ENCODE measurements around the gene UBE2M. TPM values are rescaled to one million over a fixed set of nuclear protein-coding genes. Genes with fewer than 3 reads are reported as not detected.

UBE2M gene
- total RNA-seq, 2 donors from 2014 or later: 27.7 to 44.2 TPM

- intact Hi-C loops (cut with DNase I): no loop called here
- peaks cover 8 to 27% of the 10 kb centered on the region in 2 donors for H3K36me3 ChIP-seq
- DNase-seq (ENCODE audit: low spot score): peak; percentile 96
- under 1% methylated on average over 69 of the region's 69 CpGs for WGBS
- TF ChIP-seq POLR2A (IDR thresholded peaks at IDR 0.05) (peak; percentile 67), POLR2AphosphoS5 (IDR thresholded peaks at IDR 0.05) (peak; percentile 99)
- TF ChIP-seq, protein P1, sequence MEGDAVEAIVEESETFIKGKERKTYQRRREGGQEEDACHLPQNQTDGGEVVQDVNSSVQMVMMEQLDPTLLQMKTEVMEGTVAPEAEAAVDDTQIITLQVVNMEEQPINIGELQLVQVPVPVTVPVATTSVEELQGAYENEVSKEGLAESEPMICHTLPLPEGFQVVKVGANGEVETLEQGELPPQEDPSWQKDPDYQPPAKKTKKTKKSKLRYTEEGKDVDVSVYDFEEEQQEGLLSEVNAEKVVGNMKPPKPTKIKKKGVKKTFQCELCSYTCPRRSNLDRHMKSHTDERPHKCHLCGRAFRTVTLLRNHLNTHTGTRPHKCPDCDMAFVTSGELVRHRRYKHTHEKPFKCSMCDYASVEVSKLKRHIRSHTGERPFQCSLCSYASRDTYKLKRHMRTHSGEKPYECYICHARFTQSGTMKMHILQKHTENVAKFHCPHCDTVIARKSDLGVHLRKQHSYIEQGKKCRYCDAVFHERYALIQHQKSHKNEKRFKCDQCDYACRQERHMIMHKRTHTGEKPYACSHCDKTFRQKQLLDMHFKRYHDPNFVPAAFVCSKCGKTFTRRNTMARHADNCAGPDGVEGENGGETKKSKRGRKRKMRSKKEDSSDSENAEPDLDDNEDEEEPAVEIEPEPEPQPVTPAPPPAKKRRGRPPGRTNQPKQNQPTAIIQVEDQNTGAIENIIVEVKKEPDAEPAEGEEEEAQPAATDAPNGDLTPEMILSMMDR (IDR thresholded peaks at IDR 0.05): peak in 1 of 4 experiments; percentile 15
- peaks cover 11% of the 10 kb centered on the region for H3K4me1 ChIP-seq (replicated peaks)
- peak within 1 kb of the TSS; percentile 90 for H3K27ac ChIP-seq
- H3K27me3 ChIP-seq (replicated peaks; ENCODE audit: insufficient read depth): no peaks in the 10 kb centered on the region
- H3K4me3 ChIP-seq: peak within 1 kb of the TSS; percentile 57 to 58
- no peaks in the 10 kb centered on the region for H3K9me3 ChIP-seq
Observed at GRCh38 chr19:58554494-58555368, 3.7 kb downstream of the UBE2M start, which contains the start of gene CHMP2A. CHMP2A (minus strand) TSS chr19:58555105; CDS start chr19:58554212, 893 bp downstream.

DNA sequence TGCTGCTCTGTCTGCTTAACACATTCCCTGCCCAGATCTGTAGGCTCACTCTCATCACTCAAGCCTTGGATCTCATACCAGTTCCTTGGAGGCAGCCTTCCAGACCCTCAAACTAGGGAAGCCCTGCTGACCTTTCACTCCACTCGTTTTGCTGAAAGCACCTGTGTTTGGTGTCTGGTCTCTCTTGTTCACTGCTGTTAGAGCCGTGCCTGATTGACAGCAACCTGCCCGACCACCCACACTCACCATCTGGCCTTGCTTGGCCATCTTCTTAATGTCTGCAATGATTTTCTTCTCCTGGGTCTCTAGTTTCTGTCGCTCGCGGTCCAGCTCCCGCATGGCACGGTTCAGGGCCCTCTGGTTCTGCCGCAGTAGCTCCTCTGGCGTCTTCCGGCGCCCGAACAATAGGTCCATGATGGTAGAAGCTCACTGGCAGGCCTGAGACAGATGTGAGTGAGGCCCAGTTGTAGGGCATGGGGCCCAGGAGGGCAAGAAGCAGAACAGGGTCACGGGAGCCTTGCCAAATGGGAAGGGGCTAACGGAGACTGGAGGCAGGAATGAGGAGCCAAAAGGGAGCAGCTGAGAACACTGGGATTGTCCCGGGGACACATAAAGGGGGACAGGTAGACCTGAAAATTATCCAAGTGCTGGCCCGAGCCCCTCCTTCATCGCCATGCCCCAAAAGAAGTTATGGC is 4.5 kb downstream of the UBE2M start:
- Histone ChIP-seq H3K36me3 (peaks cover 16 to 35% of the 10 kb centered on the region in 2 donors), H3K9me3 (no peaks in the 10 kb centered on the region), H3K4me3 (peak overlapping the region; percentile 57 to 58), H3K27ac (peak overlapping the region; percentile 90), H3K4me1 (replicated peaks) (peaks cover 11% of the 10 kb centered on the region), H3K27me3 (replicated peaks; ENCODE audit: insufficient read depth) (no peaks in the 10 kb centered on the region)
- no peak for TF ChIP-seq POLR2A (IDR thresholded peaks at IDR 0.05)
- TF ChIP-seq, protein P1 (IDR thresholded peaks at IDR 0.05): no peak
- TF ChIP-seq POLR2AphosphoS5 (IDR thresholded peaks at IDR 0.05): no peak
- intact Hi-C loops (cut with DNase I): no loop called here
- 30% methylated on average over 18 of the region's 18 CpGs for WGBS
- DNase-seq (ENCODE audit: low spot score): no peak

DNA sequence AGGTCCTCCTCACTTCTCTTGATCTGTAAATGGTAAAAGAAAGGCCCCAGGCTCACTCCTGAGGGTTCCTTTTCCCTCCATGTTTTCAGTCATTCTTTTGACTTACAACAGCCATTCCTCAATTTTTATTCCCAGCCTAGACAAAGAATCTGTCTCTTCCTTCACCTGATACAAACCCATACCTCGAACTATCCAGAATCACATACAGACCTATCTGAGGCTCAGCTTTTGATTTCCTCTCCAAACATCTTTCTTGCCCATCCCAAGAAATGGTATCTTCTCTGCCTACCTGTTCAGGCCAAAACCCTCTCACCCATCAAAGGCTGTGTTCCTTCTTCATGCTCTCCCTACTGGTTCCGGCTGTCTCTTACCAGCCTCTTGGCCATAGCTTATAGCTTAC is 5.8 kb downstream of the UBE2M start:
- Histone ChIP-seq H3K27me3 (replicated peaks; ENCODE audit: insufficient read depth) (no peaks in the 10 kb centered on the region), H3K4me1 (replicated peaks) (peaks cover 11% of the 10 kb centered on the region), H3K9me3 (no peaks in the 10 kb centered on the region), H3K36me3 (peaks cover 27 to 46% of the 10 kb centered on the region in 2 donors), H3K27ac (no peak overlapping the region), H3K4me3 (no peak overlapping the region)
- no peak for DNase-seq (ENCODE audit: low spot score)
- intact Hi-C loops (cut with DNase I): no loop called here
- TF ChIP-seq POLR2A (IDR thresholded peaks at IDR 0.05) (no peak), POLR2AphosphoS5 (IDR thresholded peaks at IDR 0.05) (no peak)
- TF ChIP-seq, protein P1 (IDR thresholded peaks at IDR 0.05): no peak
- WGBS: 90% methylated on average over 2 of the region's 2 CpGs

DNA sequence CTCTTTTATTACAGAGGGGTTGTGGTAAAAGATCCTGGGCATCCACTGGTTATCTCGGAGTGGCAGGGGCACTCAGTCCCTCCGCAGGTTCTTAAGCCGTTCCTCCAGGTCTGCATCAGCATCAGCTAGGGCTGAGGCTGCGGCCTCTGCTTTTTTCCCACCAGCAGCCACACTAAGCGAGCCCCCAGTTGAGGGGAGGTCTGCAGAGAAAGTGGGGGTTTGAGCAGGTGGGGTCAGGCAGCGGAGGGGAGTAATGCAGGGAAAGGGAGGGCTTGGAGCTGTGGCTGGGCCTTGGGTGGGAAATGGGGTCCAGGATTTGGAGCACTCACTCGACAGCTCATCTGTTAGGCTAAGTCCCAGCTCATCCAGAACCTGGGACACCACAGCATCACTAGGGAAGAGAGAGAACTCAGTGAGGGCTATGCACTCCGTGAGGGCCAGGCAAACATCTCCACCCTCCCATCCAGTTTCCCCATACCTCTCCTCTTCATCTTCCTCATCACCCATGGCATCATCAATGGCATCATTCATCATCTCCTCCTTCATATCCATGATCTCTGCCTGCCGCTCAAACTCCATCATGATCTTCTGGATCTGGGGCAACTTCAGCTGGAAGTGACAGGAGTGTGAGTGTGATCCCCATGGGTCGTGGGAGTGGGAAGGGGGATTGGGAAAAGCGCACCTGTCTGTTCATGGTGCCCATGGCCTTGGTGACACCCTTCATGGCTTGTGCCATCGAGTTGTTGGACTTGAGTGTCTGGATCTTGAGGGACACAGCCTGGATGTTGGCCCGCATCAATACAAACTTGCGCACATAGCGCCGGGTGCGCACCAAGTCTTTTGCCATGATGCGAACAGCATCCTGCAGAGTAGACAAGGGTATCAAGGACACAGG is 6.6 kb downstream of the UBE2M start:
- Histone ChIP-seq H3K4me3 (no peak overlapping the region), H3K27me3 (replicated peaks; ENCODE audit: insufficient read depth) (no peaks in the 10 kb centered on the region), H3K27ac (no peak overlapping the region), H3K4me1 (replicated peaks) (peaks cover 13% of the 10 kb centered on the region), H3K9me3 (no peaks in the 10 kb centered on the region), H3K36me3 (peaks cover 27 to 51% of the 10 kb centered on the region in 2 donors)
- 92% methylated on average over 18 of the region's 18 CpGs for WGBS
- TF ChIP-seq, protein P1 (IDR thresholded peaks at IDR 0.05): no peak
- TF ChIP-seq POLR2AphosphoS5 (IDR thresholded peaks at IDR 0.05) (no peak), POLR2A (IDR thresholded peaks at IDR 0.05) (no peak)
- intact Hi-C loops (cut with DNase I): no loop called here
- no peak for DNase-seq (ENCODE audit: low spot score)
